ENCODE data around the gene MCTP1.

GRCh38 chr5:95005811-95006210, 279.1 kb downstream of the MCTP1 start:
- TF ChIP-seq CTCF (IDR thresholded peaks at IDR 0.05) (no peak), POLR2A (IDR thresholded peaks at IDR 0.05) (no peak), POLR2AphosphoS5 (IDR thresholded peaks at IDR 0.05; ENCODE audit: insufficient read depth in 1 of 2, low read depth in 1 of 2) (no peak)

Measured in vagina (tissue), 2 donors.